GM19455 (cell line): ENCODE measurements around the gene NANS.
"Not testable (repeated sequence)": the region's sequence is repeated elsewhere in the genome, so short reads cannot be mapped to it uniquely, and the experiment has no call there.

Experiments
- ATAC-seq: cut with Tn5 transposase; IDR thresholded peaks from one replicate; pipeline ENCODE4 v1.9.1; 2021; ENCODE audit not compliant: unreplicated experiment

NANS gene

GRCh38 chr9:98075332-98075805, 18.8 kb downstream of the NANS start:
- ATAC-seq: no peak

- not testable (repeated sequence) for ATAC-seq
Measured at GRCh38 chr9:98076514-98076890, 20.0 kb downstream of the NANS start.

- ATAC-seq: no peak
Measured at GRCh38 chr9:98078895-98079294, 22.4 kb downstream of the NANS start.

- no peak for ATAC-seq
Measured at GRCh38 chr9:98080326-98080725, 23.8 kb downstream of the NANS start.

GRCh38 chr9:98080780-98081179, 24.2 kb downstream of the NANS start:
- no peak for ATAC-seq

- no peak for ATAC-seq
Measured at GRCh38 chr9:98081477-98082219, 25.1 kb downstream of the NANS start.

GRCh38 chr9:98083061-98083501, 26.5 kb downstream of the NANS start:
- no peak for ATAC-seq

- no peak for ATAC-seq
Measured at GRCh38 chr9:98083566-98084183, 27.1 kb downstream of the NANS start.

GRCh38 chr9:98084396-98084795, 27.9 kb downstream of the NANS start:
- no peak for ATAC-seq

GRCh38 chr9:98085058-98085457, 28.5 kb downstream of the NANS start:
- ATAC-seq: no peak

- ATAC-seq: no peak
Measured at GRCh38 chr9:98085944-98086343, 29.4 kb downstream of the NANS start.

- ATAC-seq: no peak
Measured at GRCh38 chr9:98086461-98086860, 29.9 kb downstream of the NANS start.

GRCh38 chr9:98087420-98088354, 31.2 kb downstream of the NANS start:
- no peak for ATAC-seq

GRCh38 chr9:98090674-98091073, 34.1 kb downstream of the NANS start:
- ATAC-seq: not testable (repeated sequence)

- ATAC-seq: no peak
Measured at GRCh38 chr9:98091735-98092612, 35.4 kb downstream of the NANS start.

- ATAC-seq: no peak
Measured at GRCh38 chr9:98092613-98092931, 36.0 kb downstream of the NANS start.

- no peak for ATAC-seq
Measured at GRCh38 chr9:98094316-98094715, 37.8 kb downstream of the NANS start.

- no peak for ATAC-seq
Measured at GRCh38 chr9:98094851-98095250, 38.3 kb downstream of the NANS start.

- no peak for ATAC-seq
Measured at GRCh38 chr9:98095401-98095800, 38.9 kb downstream of the NANS start.

- ATAC-seq: no peak
Measured at GRCh38 chr9:98096091-98096490, 39.6 kb downstream of the NANS start.

GRCh38 chr9:98097836-98098235, 41.3 kb downstream of the NANS start:
- ATAC-seq: no peak
